HepG2 (cell line): Measurements from ENCODE around the gene LYST. TPM values are rescaled to one million over a fixed set of nuclear protein-coding genes. Genes with fewer than 3 reads are reported as not detected.

Source experiments
- AGO1 ChIP-seq: fragments of 200-400 bp; formaldehyde crosslinking; IDR thresholded peaks from 2 replicates; pipeline ENCODE4 v1.6.1; 2017; ENCODE audit warnings: mild to moderate bottlenecking, low read depth, low read length, moderate library complexity; ENCODE audit not compliant: poor library complexity, severe bottlenecking
- DR1 ChIP-seq: sonication (generic); formaldehyde crosslinking; IDR thresholded peaks from 2 replicates; pipeline ENCODE4 v1.8.0; 2021; ENCODE audit warnings: mild to moderate bottlenecking, missing genetic modification reagents, inconsistent platforms
- DRAP1 ChIP-seq: IDR thresholded peaks from 2 replicates; pipeline ENCODE4 v1.6.1; 2016; ENCODE audit warnings: missing genetic modification reagents, missing compliant biosample characterization
- FLYWCH1 ChIP-seq: sonication (generic); formaldehyde crosslinking; IDR thresholded peaks from 2 replicates; pipeline ENCODE4 v1.8.1; 2023; ENCODE audit warnings: mild to moderate bottlenecking, missing genetic modification reagents
- FOXA1 ChIP-seq, 2 experiments: fragments of 450-650 bp in 1 of 2; sonication (generic) in 1 of 2; formaldehyde crosslinking in 1 of 2; IDR thresholded peaks; 2 replicates each; pipeline versions ENCODE4 v1.4.0 to v1.6.1; 2016 to 2020; ENCODE audit warnings: missing genetic modification reagents in 1 of 2
- IKZF1 ChIP-seq: fragments of 450-650 bp; IDR thresholded peaks from 2 replicates; pipeline ENCODE4 v1.7.1; 2016
- MAZ ChIP-seq, 2 experiments: sonication (generic) in 1 of 2; formaldehyde crosslinking in 1 of 2; IDR thresholded peaks; 2 replicates each; pipeline versions ENCODE4 v1.5.0 to v1.6.1; 2012 to 2020; ENCODE audit warnings: low read depth in 2 of 2, mild to moderate bottlenecking in 2 of 2, borderline replicate concordance in 1 of 2, improper control_type of control experiment in 1 of 2, low read length in 1 of 2, missing genetic modification reagents in 1 of 2, moderate library complexity in 1 of 2
- MYC ChIP-seq: sonication (generic); formaldehyde crosslinking; IDR thresholded peaks from 2 replicates; pipeline ENCODE4 v1.9.0; 2021; ENCODE audit warnings: missing genetic modification reagents, borderline replicate concordance
- NR1H2 ChIP-seq: sonication (generic); formaldehyde crosslinking; IDR thresholded peaks from 2 replicates; pipeline ENCODE4 v1.8.1; 2022; ENCODE audit warnings: low read depth, missing genetic modification reagents, borderline replicate concordance
- PHF5A ChIP-seq: IDR thresholded peaks from one replicate; pipeline ENCODE4 v1.6.1; 2018; ENCODE audit warnings: low read depth, missing genetic modification reagents; ENCODE audit not compliant: unreplicated experiment
- PHF8 ChIP-seq: sonication (generic); formaldehyde crosslinking; IDR thresholded peaks from 2 replicates; pipeline ENCODE4 v1.5.0; 2020; ENCODE audit warnings: missing genetic modification reagents
- SALL1 ChIP-seq: sonication (generic); formaldehyde crosslinking; IDR thresholded peaks from 2 replicates; pipeline ENCODE4 v1.8.0; 2022; ENCODE audit warnings: mild to moderate bottlenecking, missing genetic modification reagents
- TBL1XR1 ChIP-seq: fragments of 150-350 bp; IDR thresholded peaks from 2 replicates; pipeline ENCODE4 v1.6.1; 2014; ENCODE audit warnings: borderline replicate concordance, low read length; ENCODE audit not compliant: partially characterized antibody
- TEAD2 ChIP-seq: sonication (generic); formaldehyde crosslinking; IDR thresholded peaks from 2 replicates; pipeline ENCODE4 v1.9.0; 2021; ENCODE audit warnings: missing genetic modification reagents
- YEATS2 ChIP-seq: sonication (generic); formaldehyde crosslinking; IDR thresholded peaks from 2 replicates; pipeline ENCODE4 v1.4.0; 2020; ENCODE audit warnings: missing genetic modification reagents, borderline replicate concordance
- ZBTB38 ChIP-seq: sonication (generic); formaldehyde crosslinking; IDR thresholded peaks from 2 replicates; pipeline ENCODE4 v1.5.1; 2020; ENCODE audit warnings: mild to moderate bottlenecking, missing genetic modification reagents
- ZBTB7A ChIP-seq: sonication (generic); formaldehyde crosslinking; IDR thresholded peaks from 2 replicates; pipeline ENCODE4 v1.8.0; 2022; ENCODE audit warnings: mild to moderate bottlenecking, missing genetic modification reagents
- ZFP36L1 ChIP-seq: sonication (generic); formaldehyde crosslinking; IDR thresholded peaks from 2 replicates; pipeline ENCODE4 v1.8.0; 2022; ENCODE audit warnings: mild to moderate bottlenecking, missing genetic modification reagents, moderate library complexity
- ZNF350 ChIP-seq: sonication (generic); formaldehyde crosslinking; IDR thresholded peaks from 2 replicates; pipeline ENCODE4 v1.4.0; 2020; ENCODE audit warnings: mild to moderate bottlenecking, low read depth, missing genetic modification reagents, borderline replicate concordance
- ZNF446 ChIP-seq: sonication (generic); formaldehyde crosslinking; IDR thresholded peaks from 2 replicates; pipeline ENCODE4 v1.5.0; 2020; ENCODE audit warnings: mild to moderate bottlenecking, missing genetic modification reagents
- ZNF598 ChIP-seq: sonication (generic); formaldehyde crosslinking; IDR thresholded peaks from 2 replicates; pipeline ENCODE4 v1.5.1; 2020; ENCODE audit warnings: mild to moderate bottlenecking, missing genetic modification reagents, borderline replicate concordance
- ZNF616 ChIP-seq: sonication (generic); formaldehyde crosslinking; IDR thresholded peaks from 2 replicates; pipeline ENCODE4 v1.5.0; 2020; ENCODE audit warnings: low read depth, mild to moderate bottlenecking, missing genetic modification reagents
- ZNF781 ChIP-seq: sonication (generic); formaldehyde crosslinking; IDR thresholded peaks from 2 replicates; pipeline ENCODE4 v1.5.1; 2020; ENCODE audit warnings: borderline replicate concordance, mild to moderate bottlenecking, missing genetic modification reagents; ENCODE audit errors: not compliant biosample characterization
- polyA plus RNA-seq, 8 experiments: library from polyadenylated mRNA; depleted of rRNA in 3 of 8; stranded (reverse) in 7 of 8; unstranded in 1 of 8; fragments of >200 nt; fragmentation: Illumina TruSeq in 4 of 8; extraction: Trizol in 4 of 8; gene quantifications; 2 replicates each; pipeline versions ENCODE4 v1.2.1 to v1.2.3, GENCODE V29; 2011 to 2016; ENCODE audit warnings: low read depth in 4 of 8, missing spikeins in 1 of 8, mixed read lengths in 1 of 8; ENCODE audit not compliant: insufficient read depth in 1 of 8
- total RNA-seq, 5 experiments: library from RNA; depleted of rRNA; stranded (reverse); fragments of >200 nt; fragmentation: Illumina TruSeq; extraction: Trizol; gene quantifications; 2 replicates each; pipeline ENCODE4 v1.2.3, GENCODE V29; 2016; ENCODE audit warnings: low read depth in 1 of 5
- TF ChIP-seq, protein P1 (sequence below): sonication (generic); formaldehyde crosslinking; IDR thresholded peaks from 2 replicates; pipeline ENCODE4 v1.5.0; 2020; ENCODE audit warnings: mild to moderate bottlenecking, low read depth, missing genetic modification reagents, borderline replicate concordance
- TF ChIP-seq, protein P2 (sequence below): sonication (generic); formaldehyde crosslinking; IDR thresholded peaks from 2 replicates; pipeline ENCODE4 v1.4.0; 2020; ENCODE audit warnings: mild to moderate bottlenecking, missing genetic modification reagents
- TF ChIP-seq, protein P3 (sequence below): sonication (generic); formaldehyde crosslinking; IDR thresholded peaks from 2 replicates; pipeline ENCODE4 v1.4.0; 2020; ENCODE audit warnings: mild to moderate bottlenecking, low read depth, missing genetic modification reagents

LYST gene
- total and polyA plus RNA-seq, 2 of the 13 experiments (the other 11 are each of a cell fraction or from before 2014, with no cell fraction given) = 0.91 to 2.5 TPM

GRCh38 chr1:235622936-235623779 lies 243.5 kb downstream of the LYST start (continued):
- TF ChIP-seq YEATS2 (CRISPR knock-in tag) = no peak
- TF ChIP-seq TEAD2 (CRISPR knock-in tag) = no peak
- TF ChIP-seq, protein P1, sequence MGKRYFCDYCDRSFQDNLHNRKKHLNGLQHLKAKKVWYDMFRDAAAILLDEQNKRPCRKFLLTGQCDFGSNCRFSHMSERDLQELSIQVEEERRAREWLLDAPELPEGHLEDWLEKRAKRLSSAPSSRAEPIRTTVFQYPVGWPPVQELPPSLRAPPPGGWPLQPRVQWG = no peak
- no peak for TF ChIP-seq AGO1
- no peak for TF ChIP-seq ZNF446 (CRISPR knock-in tag)
- TF ChIP-seq, protein P2, sequence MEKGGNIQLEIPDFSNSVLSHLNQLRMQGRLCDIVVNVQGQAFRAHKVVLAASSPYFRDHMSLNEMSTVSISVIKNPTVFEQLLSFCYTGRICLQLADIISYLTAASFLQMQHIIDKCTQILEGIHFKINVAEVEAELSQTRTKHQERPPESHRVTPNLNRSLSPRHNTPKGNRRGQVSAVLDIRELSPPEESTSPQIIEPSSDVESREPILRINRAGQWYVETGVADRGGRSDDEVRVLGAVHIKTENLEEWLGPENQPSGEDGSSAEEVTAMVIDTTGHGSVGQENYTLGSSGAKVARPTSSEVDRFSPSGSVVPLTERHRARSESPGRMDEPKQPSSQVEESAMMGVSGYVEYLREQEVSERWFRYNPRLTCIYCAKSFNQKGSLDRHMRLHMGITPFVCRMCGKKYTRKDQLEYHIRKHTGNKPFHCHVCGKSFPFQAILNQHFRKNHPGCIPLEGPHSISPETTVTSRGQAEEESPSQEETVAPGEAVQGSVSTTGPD (CRISPR knock-in tag) = no peak
- no peak for TF ChIP-seq ZNF616 (CRISPR knock-in tag)
- TF ChIP-seq ZBTB7A (CRISPR knock-in tag) = no peak
- TF ChIP-seq MAZ (IDR thresholded peaks at IDR 0.05; ENCODE audit: borderline replicate concordance, low read depth, low read length) = no peak
- no peak for TF ChIP-seq MAZ (CRISPR knock-in tag; IDR thresholded peaks at IDR 0.05; ENCODE audit: low read depth)
- TF ChIP-seq SALL1 = 0 out of 2 replicates have a peak, but pooled peaks have one; percentile 7
- TF ChIP-seq DRAP1 (CRISPR knock-in tag) = no peak
- TF ChIP-seq IKZF1 = no peak
- no peak for TF ChIP-seq FOXA1 (IDR thresholded peaks at IDR 0.05)
- TF ChIP-seq FOXA1 (CRISPR knock-in tag; IDR thresholded peaks at IDR 0.05) = no peak
- TF ChIP-seq ZBTB38 (CRISPR knock-in tag) = no peak
- no peak for TF ChIP-seq TBL1XR1
- TF ChIP-seq, protein P3, sequence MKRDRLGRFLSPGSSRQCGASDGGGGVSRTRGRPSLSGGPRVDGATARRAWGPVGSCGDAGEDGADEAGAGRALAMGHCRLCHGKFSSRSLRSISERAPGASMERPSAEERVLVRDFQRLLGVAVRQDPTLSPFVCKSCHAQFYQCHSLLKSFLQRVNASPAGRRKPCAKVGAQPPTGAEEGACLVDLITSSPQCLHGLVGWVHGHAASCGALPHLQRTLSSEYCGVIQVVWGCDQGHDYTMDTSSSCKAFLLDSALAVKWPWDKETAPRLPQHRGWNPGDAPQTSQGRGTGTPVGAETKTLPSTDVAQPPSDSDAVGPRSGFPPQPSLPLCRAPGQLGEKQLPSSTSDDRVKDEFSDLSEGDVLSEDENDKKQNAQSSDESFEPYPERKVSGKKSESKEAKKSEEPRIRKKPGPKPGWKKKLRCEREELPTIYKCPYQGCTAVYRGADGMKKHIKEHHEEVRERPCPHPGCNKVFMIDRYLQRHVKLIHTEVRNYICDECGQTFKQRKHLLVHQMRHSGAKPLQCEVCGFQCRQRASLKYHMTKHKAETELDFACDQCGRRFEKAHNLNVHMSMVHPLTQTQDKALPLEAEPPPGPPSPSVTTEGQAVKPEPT (CRISPR knock-in tag) = no peak
- no peak for TF ChIP-seq MYC
- peak; percentile 45 for TF ChIP-seq PHF5A (CRISPR knock-in tag)
- TF ChIP-seq FLYWCH1 (CRISPR knock-in tag) = no peak
- no peak for TF ChIP-seq ZFP36L1
- no peak for TF ChIP-seq ZNF350 (CRISPR knock-in tag)
- no peak for TF ChIP-seq DR1 (CRISPR knock-in tag)
- TF ChIP-seq NR1H2 = no peak
- no peak for TF ChIP-seq ZNF781 (CRISPR knock-in tag)
- TF ChIP-seq ZNF598 (CRISPR knock-in tag) = no peak
- no peak for TF ChIP-seq PHF8 (CRISPR knock-in tag)
